Activated T-helper 17 cell treated with anti-CD3 and anti-CD28 coated beads, Interleukin-2, amount 50 U/mL, for 72 hours (primary cell): ENCODE measurements around the gene IDUA. TPM values are rescaled to one million over a fixed set of nuclear protein-coding genes. Genes with fewer than 3 reads are reported as not detected.
"Not testable (repeated sequence)": the region's sequence is repeated elsewhere in the genome, so short reads cannot be mapped to it uniquely, and the experiment has no call there.

Source experiments
- ATAC-seq: fragments of 150-1000 bp; cut with Tn5 transposase; replicated peaks from 2 replicates; pipeline ENCODE4 v1.10.0; 2021; ENCODE audit warnings: mild to moderate bottlenecking, moderate library complexity
- H3K27ac Mint-ChIP-seq: one replicate; pipeline ENCODE4 v1.8.0; 2022; ENCODE audit warnings: mixed read lengths
- H3K27me3 Mint-ChIP-seq: one replicate; pipeline ENCODE4 v1.8.0; 2022; ENCODE audit warnings: mixed read lengths
- H3K36me3 Mint-ChIP-seq: one replicate; pipeline ENCODE4 v1.8.0; 2022; ENCODE audit warnings: low read depth, mild to moderate bottlenecking, mixed read lengths
- H3K4me1 Mint-ChIP-seq: one replicate; pipeline ENCODE4 v1.8.0; 2022; ENCODE audit warnings: mixed read lengths
- H3K4me3 Mint-ChIP-seq: one replicate; pipeline ENCODE4 v1.8.0; 2022; ENCODE audit warnings: mild to moderate bottlenecking, mixed read lengths
- H3K9me3 Mint-ChIP-seq: one replicate; pipeline ENCODE4 v1.8.0; 2022; ENCODE audit warnings: mixed read lengths
- total RNA-seq, 2 donors: library from RNA; stranded (reverse); gene quantifications; one replicate each; pipeline ENCODE4 v1.2.3, GENCODE V29; 2022

The IDUA gene
- total RNA-seq, 2 donors from 2014 or later, result 14.9 to 16.4 TPM

DNA sequence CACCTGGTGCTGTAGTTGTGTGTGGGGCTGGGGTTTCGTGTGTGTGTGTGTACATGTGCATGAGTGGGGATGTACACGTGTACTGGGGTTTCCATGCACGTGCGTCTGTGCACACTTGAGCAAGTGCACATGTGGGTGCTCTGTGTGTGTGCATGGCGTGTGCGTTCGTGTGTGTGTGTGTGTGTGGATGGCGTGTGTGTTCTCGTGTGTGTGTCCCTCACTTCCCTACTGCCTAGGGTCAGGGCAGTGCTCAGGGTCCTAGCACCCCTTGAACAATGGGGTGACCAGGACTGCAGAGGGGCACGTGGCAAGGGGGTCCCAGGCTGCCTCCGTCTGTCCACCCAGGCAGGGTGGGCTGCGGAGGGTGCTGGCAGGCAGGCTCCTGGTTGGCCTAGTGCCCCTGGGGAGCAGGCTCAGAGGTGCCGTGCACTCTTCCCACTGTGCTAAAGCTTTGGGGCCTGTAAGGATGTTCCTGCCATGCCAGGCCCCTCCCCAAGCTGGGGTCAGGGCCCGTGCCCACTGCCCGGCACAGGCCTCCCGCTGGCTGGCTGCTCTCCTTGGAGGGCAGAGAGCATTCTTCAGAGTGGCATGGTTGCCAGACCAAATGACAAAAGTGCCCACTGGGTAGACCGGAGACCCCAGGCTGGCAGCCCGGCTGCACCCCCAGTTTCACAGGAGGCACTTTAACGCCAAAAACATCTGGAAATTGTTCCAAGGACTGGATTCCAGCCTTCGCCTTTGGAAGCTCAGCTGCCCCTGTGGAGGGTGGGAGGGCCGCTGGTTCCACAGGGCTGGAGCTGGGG, 53.7 kb downstream of the IDUA start:
- H3K9me3 Mint-ChIP-seq, result no peaks in the 10 kb centered on the region
- H3K4me1 Mint-ChIP-seq, result peaks cover 5% of the 10 kb centered on the region
- no peak overlapping the region for H3K4me3 Mint-ChIP-seq
- no peak for ATAC-seq
- H3K27ac Mint-ChIP-seq, result no peak overlapping the region
- peaks cover 4% of the 10 kb centered on the region for H3K27me3 Mint-ChIP-seq
- no peaks in the 10 kb centered on the region for H3K36me3 Mint-ChIP-seq

- no peaks in the 10 kb centered on the region for H3K36me3 Mint-ChIP-seq
- no peak for ATAC-seq
Observed at GRCh38 chr4:1041147-1041935, 54.5 kb downstream of the IDUA start.

GRCh38 chr4:1041936-1042330, 55.1 kb downstream of the IDUA start:
- H3K4me1 Mint-ChIP-seq, result peaks cover 5% of the 10 kb centered on the region

More at GRCh38 chr4:1041147-1041935, 54.5 kb downstream of the IDUA start:
- no peak overlapping the region for H3K27ac Mint-ChIP-seq
- H3K9me3 Mint-ChIP-seq, result no peaks in the 10 kb centered on the region
- H3K4me1 Mint-ChIP-seq, result peaks cover 5% of the 10 kb centered on the region
- H3K27me3 Mint-ChIP-seq, result peaks cover 4% of the 10 kb centered on the region
- no peak overlapping the region for H3K4me3 Mint-ChIP-seq

GRCh38 chr4:1042352-1043055, 55.7 kb downstream of the IDUA start:
- peaks cover 9% of the 10 kb centered on the region for H3K27me3 Mint-ChIP-seq
- no peak overlapping the region for H3K4me3 Mint-ChIP-seq
- ATAC-seq, result no peak
- no peaks in the 10 kb centered on the region for H3K9me3 Mint-ChIP-seq
- no peak overlapping the region for H3K27ac Mint-ChIP-seq
- peaks cover 5% of the 10 kb centered on the region for H3K36me3 Mint-ChIP-seq
- H3K4me1 Mint-ChIP-seq, result peaks cover 5% of the 10 kb centered on the region

More at GRCh38 chr4:1041936-1042330, 55.1 kb downstream of the IDUA start:
- Mint-ChIP-seq H3K9me3 (no peaks in the 10 kb centered on the region), H3K27me3 (peaks cover 8% of the 10 kb centered on the region), H3K27ac (no peak overlapping the region), H3K4me3 (no peak overlapping the region), H3K36me3 (peaks cover 4% of the 10 kb centered on the region)
- ATAC-seq, result no peak

GRCh38 chr4:1043162-1043561, 56.3 kb downstream of the IDUA start:
- H3K4me1 Mint-ChIP-seq, result peaks cover 5% of the 10 kb centered on the region
- no peak overlapping the region for H3K4me3 Mint-ChIP-seq
- no peak overlapping the region for H3K27ac Mint-ChIP-seq
- ATAC-seq, result peak; percentile 10
- peaks cover 5% of the 10 kb centered on the region for H3K36me3 Mint-ChIP-seq
- peaks cover 13% of the 10 kb centered on the region for H3K27me3 Mint-ChIP-seq
- H3K9me3 Mint-ChIP-seq, result no peaks in the 10 kb centered on the region

DNA sequence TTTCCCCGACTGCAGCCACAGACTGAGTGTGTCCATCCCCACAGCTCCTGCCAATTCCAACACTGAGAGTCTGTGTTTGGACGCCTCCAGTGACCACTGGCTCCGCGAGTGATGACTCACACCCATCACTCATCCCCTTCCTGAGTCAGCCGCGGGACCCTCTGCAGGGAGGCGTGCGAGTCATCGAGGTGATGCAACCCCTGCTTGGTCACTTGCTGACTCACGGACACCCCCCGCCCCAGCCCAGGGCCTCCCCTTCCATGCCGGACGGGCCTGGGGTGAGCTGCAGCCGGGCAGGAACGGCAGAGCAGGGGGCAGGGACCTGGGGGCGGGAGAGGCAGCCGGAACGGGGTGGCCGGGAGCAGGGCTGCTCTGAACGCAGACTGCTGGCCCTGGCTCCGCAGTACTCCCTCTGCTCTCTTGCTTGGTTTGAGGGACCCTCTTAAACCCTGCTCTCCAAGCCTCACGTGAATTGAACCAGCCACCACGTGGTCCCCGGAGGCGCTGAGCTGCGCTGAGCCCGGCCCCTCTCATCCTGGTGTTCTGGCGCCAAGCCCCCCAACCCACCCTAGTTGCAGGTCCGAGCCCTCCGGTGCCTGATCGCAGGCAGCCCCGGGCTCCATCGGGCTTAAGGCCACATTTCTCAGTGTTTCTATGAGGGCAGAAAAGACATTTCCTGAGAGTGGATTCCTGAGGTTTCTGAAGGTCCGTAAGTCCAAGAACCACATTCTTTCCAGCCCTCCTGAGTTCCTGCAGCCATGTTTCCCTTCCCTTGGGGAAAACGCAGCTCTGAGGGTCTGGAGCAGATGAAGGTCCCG, 57.0 kb downstream of the IDUA start:
- Mint-ChIP-seq H3K36me3 (peaks cover 5% of the 10 kb centered on the region), H3K4me3 (no peak overlapping the region), H3K27ac (no peak overlapping the region), H3K27me3 (peaks cover 18% of the 10 kb centered on the region), H3K9me3 (no peaks in the 10 kb centered on the region), H3K4me1 (peaks cover 10% of the 10 kb centered on the region)
- peak; percentile 82 for ATAC-seq

DNA sequence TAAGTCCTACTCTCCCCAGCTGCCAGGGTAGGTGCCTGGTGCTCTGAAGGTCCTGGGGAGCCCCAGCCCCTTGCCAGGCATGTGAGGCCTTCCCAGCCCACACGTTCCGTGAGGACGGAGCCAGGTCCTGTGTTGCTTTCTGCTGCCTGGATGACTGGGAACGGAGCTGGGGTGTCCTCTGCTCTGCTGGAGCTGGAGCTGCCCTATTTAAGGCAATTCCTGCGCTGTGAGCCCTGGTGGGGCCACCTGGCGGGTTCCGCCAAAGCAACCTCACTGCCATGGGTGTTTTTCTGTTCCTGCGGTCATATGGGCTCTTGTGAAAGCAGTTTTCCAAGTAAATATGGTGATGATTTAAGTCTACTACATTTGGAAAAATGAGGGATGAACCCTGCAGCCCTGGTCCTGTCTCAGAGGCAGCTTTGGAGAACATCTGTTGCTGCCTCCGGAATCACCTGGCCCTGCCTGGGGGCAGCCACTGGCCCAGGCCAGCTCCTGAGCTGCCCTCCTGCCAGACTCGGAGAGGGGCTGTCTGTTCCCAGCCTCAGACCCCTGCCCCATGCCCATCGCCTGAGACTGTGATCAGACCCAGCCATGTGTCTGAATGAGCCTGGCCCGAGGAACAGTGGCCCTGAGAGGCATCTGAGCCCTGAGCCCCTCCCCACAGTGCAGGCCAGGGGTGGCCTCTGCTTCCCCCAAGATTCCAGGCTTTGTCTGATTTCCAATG, 57.8 kb downstream of the IDUA start:
- Mint-ChIP-seq H3K4me1 (peaks cover 10% of the 10 kb centered on the region), H3K27ac (no peak overlapping the region), H3K27me3 (peaks cover 18% of the 10 kb centered on the region), H3K4me3 (no peak overlapping the region), H3K36me3 (peaks cover 5% of the 10 kb centered on the region), H3K9me3 (no peaks in the 10 kb centered on the region)
- ATAC-seq, result no peak

DNA sequence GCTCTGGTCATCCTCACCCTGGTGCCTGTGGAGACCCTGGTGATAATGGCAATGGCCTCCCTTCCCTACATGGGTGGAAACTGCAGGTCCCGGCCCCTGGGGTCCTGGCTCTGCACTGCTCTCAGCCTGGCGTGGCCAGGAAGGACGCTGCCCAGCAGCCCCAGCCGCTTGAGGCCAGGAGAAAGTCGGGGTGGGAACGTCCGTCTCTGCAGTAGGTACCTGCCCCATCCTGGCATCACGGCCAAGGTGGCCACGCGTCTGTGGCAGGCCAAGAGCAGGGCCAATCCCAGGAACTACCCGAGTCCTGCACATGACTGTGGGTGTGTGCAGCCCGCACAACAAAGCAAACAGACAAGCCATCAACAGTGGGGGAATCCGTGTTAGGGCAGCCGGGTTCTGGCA, 58.4 kb downstream of the IDUA start:
- Mint-ChIP-seq H3K27me3 (peaks cover 18% of the 10 kb centered on the region), H3K4me3 (no peak overlapping the region), H3K9me3 (no peaks in the 10 kb centered on the region), H3K36me3 (peaks cover 5% of the 10 kb centered on the region), H3K4me1 (peaks cover 10% of the 10 kb centered on the region), H3K27ac (no peak overlapping the region)
- no peak for ATAC-seq

DNA sequence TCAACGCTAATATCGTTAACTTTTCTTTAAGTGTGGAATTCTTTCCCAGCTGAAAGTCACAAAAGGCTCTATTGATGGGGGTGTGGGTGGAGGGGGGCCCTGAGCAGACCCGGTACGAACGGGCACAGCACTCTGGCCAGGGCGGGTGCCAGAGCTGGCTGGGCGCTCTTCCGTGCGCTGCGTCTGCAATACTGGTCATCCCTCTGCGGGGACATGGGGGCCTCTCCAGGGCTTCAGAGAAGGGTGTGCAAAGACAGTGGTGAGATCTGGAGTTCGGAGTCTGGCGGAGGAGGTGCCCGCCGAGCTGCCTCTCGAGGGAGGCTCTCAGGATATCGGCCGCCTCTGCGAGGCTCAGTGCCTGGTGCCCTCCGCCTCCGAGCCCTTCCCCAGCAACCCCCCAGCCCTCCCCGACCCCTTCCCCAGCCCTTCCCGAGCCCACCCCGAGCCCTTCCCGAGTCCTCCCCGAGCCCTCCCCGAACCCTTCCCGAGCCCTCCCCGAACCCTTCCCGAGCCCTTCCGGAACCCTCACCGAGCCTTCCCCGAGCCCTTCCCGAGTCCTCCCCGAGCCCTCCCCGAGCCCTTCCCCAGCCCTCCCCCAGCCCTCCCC, 58.9 kb downstream of the IDUA start:
- peaks cover 10% of the 10 kb centered on the region for H3K4me1 Mint-ChIP-seq
- H3K36me3 Mint-ChIP-seq, result peaks cover 5% of the 10 kb centered on the region
- H3K9me3 Mint-ChIP-seq, result no peaks in the 10 kb centered on the region
- H3K27ac Mint-ChIP-seq, result no peak overlapping the region
- H3K27me3 Mint-ChIP-seq, result peaks cover 18% of the 10 kb centered on the region
- H3K4me3 Mint-ChIP-seq, result no peak overlapping the region
- no peak for ATAC-seq

DNA sequence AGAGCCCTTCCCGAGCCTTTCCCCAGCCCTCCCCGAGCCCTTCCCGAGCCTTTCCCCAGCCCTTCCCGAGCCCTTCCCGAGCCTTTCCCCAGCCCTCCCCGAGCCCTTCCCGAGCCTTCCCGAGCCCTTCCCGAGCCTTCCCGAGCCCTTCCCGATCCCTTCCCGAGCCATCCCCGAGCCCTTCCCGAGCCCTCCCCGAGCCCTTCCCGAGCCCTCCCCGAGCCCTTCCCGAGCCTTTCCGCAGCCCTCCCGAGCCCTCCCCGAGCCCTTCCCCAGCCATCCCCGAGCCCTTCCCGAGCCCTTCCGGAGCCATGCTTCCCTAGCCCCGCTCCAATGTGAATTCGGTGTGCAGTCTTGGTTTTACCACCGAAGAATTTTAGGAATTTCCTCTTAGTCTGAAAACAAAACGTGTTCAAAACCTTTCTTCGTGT, 59.8 kb downstream of the IDUA start:
- ATAC-seq, H3K36me3 Mint-ChIP-seq, H3K27ac Mint-ChIP-seq, H3K4me3 Mint-ChIP-seq, H3K4me1 Mint-ChIP-seq, H3K9me3 Mint-ChIP-seq: not testable (repeated sequence)
- H3K27me3 Mint-ChIP-seq, result peaks cover 18% of the 10 kb centered on the region

DNA sequence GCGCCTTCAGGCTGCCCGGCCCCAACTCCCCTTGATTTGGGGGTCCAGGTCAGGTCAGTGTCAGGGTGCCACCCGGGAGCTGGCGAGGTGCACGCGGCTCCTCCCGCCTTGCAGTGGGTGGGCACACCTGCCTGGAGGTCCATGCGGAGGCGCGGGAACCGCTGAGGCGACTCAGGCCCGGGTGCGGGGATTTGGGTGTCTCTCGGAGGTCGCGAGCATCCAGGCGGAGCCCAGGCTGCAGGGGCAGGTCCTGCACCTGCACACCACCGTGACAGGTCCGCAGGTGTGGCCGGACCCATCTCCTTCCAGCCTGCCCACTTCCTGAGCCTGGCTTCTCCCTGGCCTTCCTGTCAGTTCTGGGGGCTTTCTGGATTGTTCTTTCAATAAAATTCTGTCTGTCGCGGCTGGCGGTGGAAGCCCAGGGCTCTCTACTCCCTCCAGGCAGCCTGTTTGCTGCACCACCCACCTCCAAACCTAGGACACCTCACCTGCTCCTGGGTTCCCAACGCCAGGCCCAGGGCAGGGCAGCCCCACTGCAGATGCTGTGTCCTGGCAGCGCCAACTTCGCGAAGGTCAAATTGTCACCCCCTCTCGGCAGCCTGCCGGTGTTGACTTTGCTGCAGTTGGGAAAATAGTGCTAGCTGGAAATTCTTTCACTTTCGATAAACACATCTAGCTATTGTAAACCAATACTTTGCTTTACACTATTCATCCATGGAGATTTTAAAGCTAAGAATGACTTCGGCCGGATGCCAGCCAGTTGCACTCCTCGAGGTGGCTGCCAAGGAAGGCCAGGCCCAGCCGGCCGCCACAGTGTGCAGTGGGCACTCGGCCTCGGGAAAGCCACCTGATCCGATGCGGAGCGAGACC, 60.5 kb downstream of the IDUA start:
- Mint-ChIP-seq H3K4me1 (peaks cover 10% of the 10 kb centered on the region), H3K36me3 (peaks cover 5% of the 10 kb centered on the region), H3K27ac (no peak overlapping the region), H3K9me3 (no peaks in the 10 kb centered on the region), H3K4me3 (no peak overlapping the region), H3K27me3 (peaks cover 22% of the 10 kb centered on the region)
- ATAC-seq, result no peak

DNA sequence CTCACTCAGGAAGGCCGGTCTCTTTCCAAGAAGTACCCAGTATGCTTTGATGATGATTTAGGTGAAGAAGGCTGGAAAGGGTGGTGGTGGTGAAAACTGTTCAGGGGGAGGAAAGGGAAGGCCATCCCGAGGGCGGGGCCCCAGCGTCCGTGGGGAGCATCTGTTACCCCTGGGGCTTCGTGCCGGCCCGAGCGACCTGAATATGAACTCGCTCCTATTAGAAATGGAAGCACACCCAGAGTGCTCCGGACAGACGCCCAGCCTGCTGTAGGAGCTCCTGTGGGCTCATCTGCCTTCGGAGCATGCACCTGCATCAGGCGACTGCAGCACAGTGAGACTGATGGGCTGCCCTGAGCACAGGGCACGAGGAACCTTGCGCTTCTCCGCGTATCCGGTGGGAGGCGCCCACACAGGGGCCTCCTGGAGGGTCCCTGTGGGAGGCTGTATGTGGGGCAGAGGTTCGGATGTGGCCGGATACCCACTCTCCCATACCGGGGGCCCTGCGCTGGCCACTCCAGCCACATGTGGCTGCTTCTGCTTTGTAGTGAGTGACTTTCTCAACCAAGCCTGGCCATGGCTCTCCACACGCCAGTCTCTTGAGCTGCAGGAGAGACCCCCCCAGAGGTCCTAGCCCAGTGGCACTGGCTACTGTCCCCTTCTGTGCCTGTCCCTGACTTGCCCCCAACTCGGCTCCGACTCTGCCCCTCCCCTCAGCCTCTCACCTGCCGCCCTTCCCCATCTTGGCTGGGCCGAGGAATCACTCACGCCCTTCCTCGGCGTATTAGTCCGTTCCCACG, 61.3 kb downstream of the IDUA start:
- Mint-ChIP-seq H3K27ac (no peak overlapping the region), H3K36me3 (peaks cover 5% of the 10 kb centered on the region), H3K9me3 (no peaks in the 10 kb centered on the region), H3K27me3 (peaks cover 19% of the 10 kb centered on the region), H3K4me3 (no peak overlapping the region), H3K4me1 (peaks cover 7% of the 10 kb centered on the region)
- ATAC-seq, result no peak
